GM18951 (cell line): ENCODE data around the gene ADAM22.
"Not testable (repeated sequence)": the region's sequence is repeated elsewhere in the genome, so short reads cannot be mapped to it uniquely, and the experiment has no call there.

Experiments
- POLR2A ChIP-seq: IDR thresholded peaks from 4 replicates; pipeline ENCODE4 v1.6.1; 2011; ENCODE audit warnings: mild to moderate bottlenecking; ENCODE audit not compliant: insufficient read length, insufficient read depth; ENCODE audit errors: extremely low read depth
- in situ Hi-C: fragments of 300-500 bp; cut with MboI; formaldehyde crosslinking; loops from one replicate; pipeline ENCODE4 v1.12.0; 2022; ENCODE audit warnings: low sequenced_read_pairs, mixed read lengths, inconsistent platforms; ENCODE audit not compliant: unreplicated experiment

ADAM22 gene

GRCh38 chr7:88150033-88150432, 216.0 kb downstream of the ADAM22 start:
- in situ Hi-C loops = no loop called here
- TF ChIP-seq POLR2A = no peak

DNA sequence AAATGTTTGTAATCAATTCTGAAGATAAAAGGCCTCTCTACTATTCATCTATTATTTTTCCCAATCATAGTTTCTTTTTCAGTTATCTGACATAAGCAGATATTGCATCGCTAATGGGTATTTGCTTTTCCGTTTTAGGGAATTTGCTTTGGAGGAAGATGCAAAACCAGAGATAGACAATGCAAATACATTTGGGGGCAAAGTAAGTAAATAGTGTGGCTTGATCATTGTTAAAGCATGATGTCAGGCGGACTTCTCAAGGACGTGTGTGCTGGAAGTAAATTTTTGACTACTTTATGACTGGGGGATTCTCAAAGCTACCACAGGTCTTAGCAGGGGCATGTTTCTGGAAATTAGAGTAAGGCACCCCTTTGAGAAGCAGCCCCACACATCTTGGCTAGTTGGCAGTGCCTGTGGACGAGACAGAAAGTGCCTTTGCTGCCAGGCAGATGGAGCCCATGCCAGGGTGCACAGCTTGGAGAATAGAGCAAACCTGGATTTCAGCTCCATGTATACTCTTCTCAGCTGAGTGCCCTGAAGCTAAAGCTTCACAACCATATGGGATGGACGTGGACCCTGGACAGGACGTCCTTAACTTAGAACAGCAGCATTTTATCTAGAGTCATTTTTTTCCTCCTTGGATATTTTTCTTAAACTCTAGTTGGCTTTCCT, 217.2 kb downstream of the ADAM22 start:
- TF ChIP-seq POLR2A = no peak
- in situ Hi-C loops = no loop called here

DNA sequence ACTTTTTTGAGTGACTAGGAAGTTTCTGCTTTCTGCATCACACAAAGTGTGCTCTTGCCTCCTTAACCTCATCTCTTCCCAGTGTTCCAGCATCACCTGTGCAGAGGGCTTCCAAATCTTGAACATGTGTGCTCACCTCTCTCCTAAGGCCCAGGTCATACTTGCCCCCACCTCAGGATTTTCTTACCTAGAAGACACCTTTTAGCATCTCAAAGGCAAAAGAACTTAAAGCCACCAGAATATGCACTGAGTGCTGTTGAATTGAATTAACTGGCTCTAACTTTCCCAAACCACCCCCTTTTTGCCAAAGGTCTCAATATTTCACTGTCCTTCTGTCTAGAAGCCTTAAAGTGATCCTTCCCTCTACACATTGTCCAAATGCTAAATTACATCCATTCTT, 219.3 kb downstream of the ADAM22 start:
- in situ Hi-C loops = no loop called here
- no peak for TF ChIP-seq POLR2A

DNA sequence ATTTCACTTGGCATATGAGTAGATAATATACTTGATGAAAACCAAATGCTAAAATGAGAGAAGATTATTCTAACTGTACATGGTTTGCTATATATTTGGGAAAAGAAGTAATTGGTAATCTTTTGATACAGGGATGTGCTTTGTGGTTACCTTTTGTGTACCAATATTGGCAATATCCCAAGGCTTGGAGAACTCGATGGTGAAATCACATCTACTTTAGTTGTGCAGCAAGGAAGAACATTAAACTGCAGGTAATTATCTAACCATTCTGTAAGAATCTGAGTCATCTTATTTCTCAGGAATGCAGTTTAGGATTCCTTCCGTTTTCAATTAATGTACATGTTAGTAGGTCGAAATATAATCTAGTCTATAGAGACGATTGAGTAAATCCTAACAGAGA, 221.7 kb downstream of the ADAM22 start:
- in situ Hi-C loops = no loop called here
- no peak for TF ChIP-seq POLR2A

DNA sequence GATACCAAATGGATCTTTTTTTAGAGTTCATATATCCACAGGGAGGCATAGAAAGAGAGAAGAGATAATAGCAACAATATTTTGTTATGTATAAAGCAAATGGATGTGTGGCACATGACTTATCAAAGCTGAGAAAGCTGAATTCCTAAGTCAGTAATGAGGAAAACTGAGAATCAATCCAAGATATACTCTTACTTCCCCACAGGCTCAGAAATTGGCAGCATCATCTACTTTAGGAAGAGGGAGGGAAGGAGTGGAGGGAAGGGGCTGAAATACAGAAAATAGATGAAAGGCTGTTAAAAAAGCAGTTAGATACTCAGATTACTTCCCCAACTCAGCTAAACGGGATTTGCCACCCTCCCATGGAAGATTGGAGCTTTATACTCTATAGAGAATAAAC, 222.3 kb downstream of the ADAM22 start:
- TF ChIP-seq POLR2A = no peak
- in situ Hi-C loops = no loop called here

DNA sequence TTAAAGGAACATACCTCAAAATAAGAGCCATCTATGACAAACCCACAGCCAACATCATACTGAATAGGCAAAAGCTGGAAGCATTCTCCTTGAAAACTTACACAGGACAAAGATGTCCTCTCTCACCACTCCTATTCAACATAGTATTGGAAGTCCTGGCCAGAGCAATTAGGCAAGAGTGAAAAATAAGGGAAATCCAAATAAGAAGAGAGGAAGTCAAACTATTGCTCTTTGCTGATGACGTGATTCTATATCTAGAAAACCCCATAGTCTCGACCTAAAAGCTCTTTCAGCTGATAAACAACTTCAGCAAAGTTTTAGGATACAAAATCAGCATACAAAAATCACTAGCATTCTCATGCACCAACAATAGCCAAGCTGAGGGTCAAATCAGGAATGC, 225.7 kb downstream of the ADAM22 start:
- in situ Hi-C loops = not testable (repeated sequence)

- TF ChIP-seq POLR2A = no peak
- in situ Hi-C loops = no loop called here
Observed at GRCh38 chr7:88165697-88166096, 231.6 kb downstream of the ADAM22 start.

DNA sequence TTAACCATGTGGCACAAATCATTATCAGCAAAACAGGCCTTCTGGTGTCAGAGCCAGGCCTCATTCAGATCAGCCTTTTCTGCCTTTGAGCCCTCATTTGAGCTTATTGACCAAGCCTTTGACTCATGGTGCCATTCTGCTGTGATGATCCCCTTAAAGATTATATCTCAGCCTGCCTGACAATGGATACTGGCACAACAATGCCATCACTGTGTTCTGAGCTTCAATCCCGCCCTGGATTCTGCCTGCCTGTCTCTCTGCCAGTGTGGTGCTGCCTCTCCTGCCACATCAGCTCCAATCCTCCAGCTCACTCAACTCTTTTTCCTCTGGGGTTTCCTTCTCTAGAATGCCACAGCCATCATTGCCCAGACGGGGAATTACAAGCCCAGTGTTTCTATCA, 233.2 kb downstream of the ADAM22 start:
- TF ChIP-seq POLR2A = no peak
- in situ Hi-C loops = no loop called here

DNA sequence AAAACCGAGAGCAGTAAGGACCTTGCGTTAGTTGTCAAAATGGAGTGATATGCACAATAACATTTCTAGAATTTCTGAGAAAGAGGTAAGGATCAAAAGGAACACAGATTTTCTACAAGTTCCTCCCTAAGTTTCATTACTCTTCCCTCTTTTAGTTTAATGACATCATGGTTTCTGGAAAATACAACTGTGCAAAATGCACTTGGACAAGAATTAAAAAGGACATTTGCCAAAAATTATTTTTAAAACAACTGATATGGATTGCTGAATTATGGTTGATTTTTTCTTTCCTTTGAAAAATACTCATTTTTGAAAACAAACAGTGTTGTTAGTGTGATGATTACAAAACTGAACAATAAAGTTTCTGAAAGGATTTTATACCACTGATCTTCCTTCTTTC, 233.7 kb downstream of the ADAM22 start:
- no peak for TF ChIP-seq POLR2A
- in situ Hi-C loops = no loop called here

DNA sequence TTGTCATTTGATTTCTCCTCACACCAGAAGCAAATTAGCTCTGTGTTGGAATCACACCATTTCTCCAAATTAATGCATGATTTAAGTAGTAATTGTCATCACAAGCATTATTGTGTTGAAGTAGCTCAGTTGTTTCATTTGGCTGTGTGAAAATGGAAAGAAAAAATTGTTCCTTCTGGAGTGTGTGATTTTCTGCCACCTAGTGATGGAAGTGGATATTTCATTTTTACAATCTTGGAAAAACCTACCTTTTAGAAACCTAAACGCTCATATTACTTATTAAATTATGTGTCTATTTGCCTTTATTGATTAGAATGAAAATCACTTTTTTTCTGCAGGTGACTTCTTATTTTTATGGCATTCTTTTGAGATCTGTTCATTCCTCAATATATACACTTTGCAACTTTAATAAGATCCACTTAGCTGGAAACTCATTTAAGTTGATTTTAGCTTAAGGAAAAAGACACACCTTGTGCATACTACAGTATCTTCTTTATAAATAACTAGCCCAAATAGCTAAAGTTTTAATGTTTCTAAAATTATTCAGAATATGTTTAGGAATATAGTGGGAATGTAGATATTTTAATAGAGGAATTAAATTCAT, 235.8 kb downstream of the ADAM22 start:
- TF ChIP-seq POLR2A = no peak
- in situ Hi-C loops = no loop called here

DNA sequence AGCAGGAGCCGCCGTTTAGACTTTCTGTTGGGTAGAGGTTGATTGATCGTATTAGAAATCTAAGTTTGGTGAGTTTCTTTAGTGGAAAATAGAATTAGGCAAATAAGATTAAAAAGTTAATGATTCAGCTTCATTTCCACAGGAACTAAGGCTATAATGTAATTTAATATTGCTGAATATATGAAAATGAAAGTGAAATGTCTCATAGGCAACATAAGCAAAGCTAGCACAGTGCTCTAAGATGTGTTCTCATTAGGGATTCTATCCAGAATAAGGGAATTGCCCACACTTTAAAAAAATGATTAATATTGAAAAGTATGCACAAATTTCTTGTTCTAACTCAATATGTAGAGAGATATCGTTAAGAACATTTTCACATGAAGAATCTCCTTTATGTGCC, 238.8 kb downstream of the ADAM22 start:
- TF ChIP-seq POLR2A = no peak
- in situ Hi-C loops = no loop called here

DNA sequence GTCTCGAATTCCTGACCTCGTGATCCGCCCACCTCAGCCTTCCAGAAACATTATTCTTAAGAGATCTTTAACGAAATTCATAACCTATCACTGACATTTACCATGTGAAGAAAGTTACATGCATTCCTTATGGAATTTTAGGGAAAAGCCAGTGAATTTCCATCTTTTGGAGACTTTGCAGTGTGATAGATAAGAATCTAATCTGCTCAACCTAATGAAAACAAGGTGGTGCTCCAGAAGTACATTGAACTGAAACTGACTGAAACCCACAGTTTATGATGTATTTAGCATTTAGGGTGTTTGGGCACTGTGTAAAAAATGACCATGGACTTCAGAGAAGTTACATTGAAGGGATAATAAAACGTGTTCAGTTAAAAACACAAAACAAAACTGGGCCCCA, 242.1 kb downstream of the ADAM22 start:
- in situ Hi-C loops = no loop called here
- no peak for TF ChIP-seq POLR2A

GRCh38 chr7:88183051-88183450, 249.0 kb downstream of the ADAM22 start:
- in situ Hi-C loops = no loop called here
- TF ChIP-seq POLR2A = no peak

DNA sequence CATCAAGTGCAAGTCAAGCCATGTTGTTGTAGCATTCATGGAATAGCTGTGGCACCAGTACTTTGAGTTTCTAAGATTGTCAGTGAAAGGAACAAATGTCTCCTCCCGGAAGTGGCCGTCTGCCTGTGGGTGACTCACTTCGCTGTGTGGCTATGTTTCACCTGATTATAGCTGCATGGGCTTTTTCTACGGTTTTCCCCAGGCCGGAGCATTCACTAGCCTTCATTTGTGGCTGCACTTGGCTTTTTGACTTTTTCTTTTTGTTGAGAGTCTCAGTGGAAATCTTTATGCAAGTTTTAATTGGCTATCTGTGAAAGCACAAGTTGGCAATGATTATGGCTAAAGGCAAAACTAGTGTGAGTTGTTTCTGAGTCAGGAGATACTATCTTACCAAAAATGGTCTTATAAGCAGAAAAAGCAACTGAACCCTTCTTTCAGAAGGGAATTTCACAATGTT, 250.8 kb downstream of the ADAM22 start:
- no peak for TF ChIP-seq POLR2A
- in situ Hi-C loops = no loop called here
